Hepatocyte (in vitro differentiated cells): Measurements from ENCODE around the gene KIAA1958. TPM values are rescaled to one million over a fixed set of nuclear protein-coding genes. Genes with fewer than 3 reads are reported as not detected.

Source experiments
- DNase-seq: peaks from one replicate; pipeline ENCODE4 v3.0.0-alpha.2; 2016; ENCODE audit warnings: low spot score
- H2AFZ ChIP-seq: fragments of 200-600 bp; sonication (generic); 2 replicates; pipeline ENCODE4 v1.6.0; 2016; ENCODE audit warnings: antibody characterized with exemption, mild to moderate bottlenecking
- H3K27ac ChIP-seq: fragments of 200-600 bp; sonication (generic); 2 replicates; pipeline ENCODE4 v1.5.1; 2016; ENCODE audit warnings: mild to moderate bottlenecking
- H3K27me3 ChIP-seq: fragments of 200-600 bp; sonication (generic); 2 replicates; pipeline ENCODE4 v1.6.1; 2016
- H3K36me3 ChIP-seq: fragments of 200-600 bp; sonication (generic); replicated peaks from 2 replicates; pipeline ENCODE4 v1.5.1; 2016; ENCODE audit warnings: low read depth; ENCODE audit not compliant: insufficient read depth
- H3K4me1 ChIP-seq: fragments of 200-600 bp; sonication (generic); 2 replicates; pipeline ENCODE4 v1.5.1; 2016; ENCODE audit warnings: mild to moderate bottlenecking, moderate library complexity; ENCODE audit not compliant: insufficient read depth
- H3K4me2 ChIP-seq: fragments of 200-600 bp; sonication (generic); 2 replicates; pipeline ENCODE4 v1.6.0; 2016
- H3K4me3 ChIP-seq: fragments of 200-600 bp; sonication (generic); 2 replicates; pipeline ENCODE4 v1.5.1; 2016; ENCODE audit warnings: mild to moderate bottlenecking
- H3K79me2 ChIP-seq: fragments of 200-600 bp; sonication (generic); 2 replicates; pipeline ENCODE4 v1.6.0; 2017; ENCODE audit warnings: mild to moderate bottlenecking
- H3K9me2 ChIP-seq: fragments of 200-600 bp; sonication (generic); replicated peaks from 2 replicates; pipeline ENCODE4 v1.6.0; 2017; ENCODE audit warnings: mild to moderate bottlenecking; ENCODE audit not compliant: insufficient read depth
- H3K9me3 ChIP-seq: fragments of 200-600 bp; sonication (generic); 2 replicates; pipeline ENCODE4 v1.5.1; 2016; ENCODE audit warnings: low read depth, mild to moderate bottlenecking
- H4K20me1 ChIP-seq: fragments of 200-600 bp; sonication (generic); 2 replicates; pipeline ENCODE4 v1.6.0; 2016; ENCODE audit warnings: mild to moderate bottlenecking; ENCODE audit not compliant: insufficient read depth, poor library complexity, severe bottlenecking
- CTCF ChIP-seq: fragments of 200-600 bp; sonication (generic); IDR thresholded peaks from 2 replicates; pipeline ENCODE4 v1.5.1; 2016; ENCODE audit warnings: antibody characterized with exemption, mild to moderate bottlenecking; ENCODE audit not compliant: poor library complexity
- EZH2 ChIP-seq: fragments of 200-600 bp; sonication (generic); IDR thresholded peaks from 2 replicates; pipeline ENCODE4 v1.6.1; 2016; ENCODE audit warnings: antibody characterized with exemption, mild to moderate bottlenecking, borderline replicate concordance
- EZH2phosphoT487 ChIP-seq: fragments of 200-600 bp; sonication (generic); IDR thresholded peaks from one replicate; pipeline ENCODE4 v1.6.1; 2018; ENCODE audit warnings: antibody characterized with exemption, mild to moderate bottlenecking, low read depth, moderate library complexity; ENCODE audit not compliant: unreplicated experiment, severe bottlenecking
- WGBS: methylation state at CpG from one replicate; pipeline ENCODE4 v1.1.6; 2016; ENCODE audit warnings: low lambda C conversion rate; ENCODE audit errors: missing lambda C conversion rate; 5-methylcytosine and 5-hydroxymethylcytosine counted together
- polyA plus RNA-seq: library from polyadenylated mRNA; unstranded; fragments of >200 nt; fragmentation: Nextera tagmentation; extraction: Ambion mirVana; gene quantifications from 2 replicates; pipeline ENCODE4 v1.2.1, GENCODE V29; 2016
- total RNA-seq: library from RNA; depleted of rRNA; stranded (reverse); fragments of >200 nt; gene quantifications from 2 replicates; pipeline ENCODE4 v1.2.3, GENCODE V29; 2014

Gene KIAA1958
- total and polyA plus RNA-seq, 2 experiments from 2014 or later: 3.5 to 10.1 TPM

GRCh38 chr9:112479221-112479620 is 7.4 kb upstream of the KIAA1958 start:
- Histone ChIP-seq H3K27ac (no peak overlapping the region), H2AFZ (no peak overlapping the region), H3K27me3 (no peaks in the 10 kb centered on the region), H4K20me1 (no peaks in the 10 kb centered on the region), H3K9me2 (no peaks in the 10 kb centered on the region), H3K79me2 (no peaks in the 10 kb centered on the region), H3K4me2 (no peak overlapping the region), H3K36me3 (no peaks in the 10 kb centered on the region), H3K4me1 (no peaks in the 10 kb centered on the region), H3K9me3 (peaks cover 4% of the 10 kb centered on the region), H3K4me3 (no peak overlapping the region)
- TF ChIP-seq EZH2phosphoT487 (no peak), EZH2 (no peak), CTCF (no peak)
- DNase-seq: no peak

- Histone ChIP-seq H3K79me2 (peaks cover 21% of the 10 kb centered on the region), H2AFZ (no peak overlapping the region), H3K36me3 (no peaks in the 10 kb centered on the region), H3K4me2 (no peak overlapping the region), H3K27me3 (no peaks in the 10 kb centered on the region), H3K4me1 (peaks cover 15% of the 10 kb centered on the region), H3K27ac (no peak overlapping the region), H3K9me3 (no peaks in the 10 kb centered on the region), H3K4me3 (no peak overlapping the region), H3K9me2 (no peaks in the 10 kb centered on the region), H4K20me1 (no peaks in the 10 kb centered on the region)
- no peak for DNase-seq
- 94% methylated on average over 2 of the region's 2 CpGs for WGBS
- TF ChIP-seq EZH2 (no peak), CTCF (no peak), EZH2phosphoT487 (no peak)
These were observed 2.0 kb upstream of the KIAA1958 start for GRCh38 chr9:112484607-112485006.

DNA sequence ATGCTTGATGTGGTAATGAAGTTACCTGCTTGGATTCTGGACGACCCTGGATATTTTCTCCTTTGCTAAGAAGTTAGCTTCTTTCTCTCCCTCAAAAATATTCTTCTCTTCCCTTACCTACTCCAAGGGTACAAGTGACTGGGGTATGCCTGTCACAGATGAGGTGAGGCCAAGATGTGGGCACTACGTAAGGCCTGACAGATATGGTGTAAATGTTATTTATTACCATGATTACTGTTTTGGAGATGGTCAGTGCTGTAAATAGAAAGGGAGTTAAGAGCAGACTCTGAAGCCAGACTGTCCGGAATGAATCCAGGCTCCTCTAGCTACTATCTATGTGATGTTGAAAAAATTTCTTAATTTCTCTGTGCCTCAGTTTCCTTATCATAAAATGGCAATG is 1.1 kb upstream of the KIAA1958 start:
- WGBS: 86% methylated on average over 3 of the region's 3 CpGs
- Histone ChIP-seq H3K9me2 (no peaks in the 10 kb centered on the region), H3K4me1 (peaks cover 22% of the 10 kb centered on the region), H3K9me3 (no peaks in the 10 kb centered on the region), H3K79me2 (peaks cover 27% of the 10 kb centered on the region), H4K20me1 (no peaks in the 10 kb centered on the region), H2AFZ (peak overlapping the region; percentile 99), H3K4me2 (peak overlapping the region; percentile 87), H3K4me3 (peak overlapping the region; percentile 69), H3K27ac (no peak overlapping the region), H3K27me3 (no peaks in the 10 kb centered on the region), H3K36me3 (no peaks in the 10 kb centered on the region)
- TF ChIP-seq EZH2phosphoT487 (no peak), EZH2 (no peak), CTCF (no peak)
- no peak for DNase-seq
